Measurements from ENCODE around the gene SCAF4.

GRCh38 chr21:31728952-31729351, 3.0 kb downstream of the SCAF4 start:
- TF ChIP-seq, protein P1, sequence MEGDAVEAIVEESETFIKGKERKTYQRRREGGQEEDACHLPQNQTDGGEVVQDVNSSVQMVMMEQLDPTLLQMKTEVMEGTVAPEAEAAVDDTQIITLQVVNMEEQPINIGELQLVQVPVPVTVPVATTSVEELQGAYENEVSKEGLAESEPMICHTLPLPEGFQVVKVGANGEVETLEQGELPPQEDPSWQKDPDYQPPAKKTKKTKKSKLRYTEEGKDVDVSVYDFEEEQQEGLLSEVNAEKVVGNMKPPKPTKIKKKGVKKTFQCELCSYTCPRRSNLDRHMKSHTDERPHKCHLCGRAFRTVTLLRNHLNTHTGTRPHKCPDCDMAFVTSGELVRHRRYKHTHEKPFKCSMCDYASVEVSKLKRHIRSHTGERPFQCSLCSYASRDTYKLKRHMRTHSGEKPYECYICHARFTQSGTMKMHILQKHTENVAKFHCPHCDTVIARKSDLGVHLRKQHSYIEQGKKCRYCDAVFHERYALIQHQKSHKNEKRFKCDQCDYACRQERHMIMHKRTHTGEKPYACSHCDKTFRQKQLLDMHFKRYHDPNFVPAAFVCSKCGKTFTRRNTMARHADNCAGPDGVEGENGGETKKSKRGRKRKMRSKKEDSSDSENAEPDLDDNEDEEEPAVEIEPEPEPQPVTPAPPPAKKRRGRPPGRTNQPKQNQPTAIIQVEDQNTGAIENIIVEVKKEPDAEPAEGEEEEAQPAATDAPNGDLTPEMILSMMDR (conservative IDR thresholded peaks at IDR 0.05; ENCODE audit: low read length): no peak
- no peak for TF ChIP-seq EZH2phosphoT487 (IDR thresholded peaks at IDR 0.05; ENCODE audit: borderline replicate concordance, low read depth, low read length)
